Right lobe of liver (tissue), 6 donors: Measurements from ENCODE around the gene FZD1. TPM values are rescaled to one million over a fixed set of nuclear protein-coding genes. Genes with fewer than 3 reads are reported as not detected.
A peak's percentile ranks its signal among the peaks of the same experiment; 100 is the strongest.

Source experiments
- ATAC-seq, 4 donors: fragments of 200-7000 bp; cut with Tn5 transposase; one replicate each; pipeline ENCODE4 v1.9.1; 2020; ENCODE audit warnings: mild to moderate bottlenecking in 4 of 4, moderate library complexity in 4 of 4
- DNase-seq, 3 donors: peaks; one replicate each; pipeline ENCODE4 v3.0.0-alpha.2; 2020
- H3K27ac ChIP-seq, 3 donors: fragments of 200-600 bp; one replicate each; pipeline ENCODE4 v1.8.0; 2022
- H3K27me3 ChIP-seq, 2 donors: fragments of 200-600 bp; one replicate each; pipeline ENCODE4 v1.8.0; 2022
- H3K36me3 ChIP-seq, 4 donors: fragments of 200-600 bp; sonication (generic) in 1 of 4; one replicate each; pipeline versions ENCODE4 v1.5.1 to v1.8.0; 2017 to 2022; ENCODE audit warnings: control low read depth in 1 of 4
- H3K4me1 ChIP-seq, 4 donors: fragments of 200-600 bp; sonication (generic) in 1 of 4; one replicate each; pipeline versions ENCODE4 v1.5.1 to v1.8.0; 2017 to 2022; ENCODE audit warnings: control low read depth in 1 of 4
- H3K4me3 ChIP-seq, 3 donors: fragments of 200-600 bp; one replicate each; pipeline ENCODE4 v1.8.0; 2022
- H3K9me3 ChIP-seq, 4 donors: fragments of 200-600 bp; sonication (generic) in 1 of 4; one replicate each; pipeline versions ENCODE4 v1.5.1 to v1.8.0; 2017 to 2022; ENCODE audit warnings: control low read depth in 1 of 4
- POLR2A ChIP-seq: fragments of 450-650 bp; IDR thresholded peaks from one replicate; pipeline ENCODE4 v1.6.1; 2017; ENCODE audit warnings: antibody characterized with exemption, mild to moderate bottlenecking
- WGBS: methylation state at CpG from one replicate; pipeline ENCODE4 v1.1.6; 2018; ENCODE audit warnings: low coverage, low lambda C conversion rate; ENCODE audit not compliant: insufficient coverage; ENCODE audit errors: missing lambda C conversion rate; 5-methylcytosine and 5-hydroxymethylcytosine counted together
- intact Hi-C, 2 donors: fragments of 100-400 bp; cut with DNase I; formaldehyde crosslinking; loops; one replicate each; pipeline versions ENCODE4 v1.11.2 to v1.14.1; 2022
- total RNA-seq, 6 experiments: library from RNA; depleted of rRNA in 2 of 6; stranded (reverse); fragments of >200 nt in 2 of 6; fragmentation: NEBNext Ultra II Directional in 3 of 6; extraction: Animal tissue kit (Norgen Biotek cat#: 25700) in 3 of 6; gene quantifications; one replicate each; pipeline versions ENCODE4 v1.1.0 to v1.2.4, GENCODE V29; 2016 to 2023
- TF ChIP-seq, protein P1 (sequence below), 4 donors: fragments of 200-600 bp in 3 of 4; fragments of 450-650 bp in 1 of 4; IDR thresholded peaks; one replicate each; pipeline versions ENCODE4 v1.5.1 to v1.8.0; 2016 to 2022; ENCODE audit warnings: antibody characterized with exemption in 4 of 4, mild to moderate bottlenecking in 2 of 4
- donor health status: DM: no; HTN: yes; CAD: no.
- donor health status: DM: no; HTN: no; CAD: no.
- donor health status: DM: no; HTN: no; CAD: no.
- donor health status: DM: no; HTN: yes; CAD: no.
- donor health status: DM: no; HTN: yes; CAD: no.

The FZD1 gene
- total RNA-seq, 6 experiments from 2014 or later, result 1.3 to 2.6 (median 1.6) TPM

DNA sequence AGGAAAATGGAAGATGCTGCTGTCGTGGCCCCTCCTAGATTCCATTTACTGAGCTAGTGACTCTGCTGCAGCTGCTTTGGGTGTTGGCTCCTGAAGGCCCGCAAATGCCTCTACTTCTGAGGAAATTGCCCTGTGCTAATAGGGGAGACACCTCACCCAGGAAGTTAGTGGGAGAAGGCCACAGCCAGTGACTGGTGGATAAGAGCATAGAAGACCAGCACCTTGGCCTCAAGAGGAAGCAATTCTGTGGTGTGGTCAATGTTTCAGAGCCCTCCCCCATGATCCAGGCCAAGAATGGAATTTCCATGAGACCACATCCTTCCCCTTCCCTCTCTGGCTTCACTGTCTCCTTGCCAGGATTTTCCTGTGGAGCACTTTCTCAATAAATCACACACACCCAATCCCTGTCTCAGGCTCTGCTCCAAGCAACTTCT, 25.0 kb upstream of the FZD1 start:
- Histone ChIP-seq H3K9me3 (no peaks in the 10 kb centered on the region), H3K27me3 (no peaks in the 10 kb centered on the region), H3K27ac (no peak overlapping the region), H3K4me3 (no peak overlapping the region), H3K4me1 (peaks cover 0 to 17% (median 7%) of the 10 kb centered on the region in 4 donors), H3K36me3 (no peaks in the 10 kb centered on the region)
- peak in 2 of 4 donors; percentile 22 to 23 for ATAC-seq
- WGBS, result no CpG with 5 or more reads among the region's 2 CpGs
- intact Hi-C loops, result no loop called here
- TF ChIP-seq, protein P1, sequence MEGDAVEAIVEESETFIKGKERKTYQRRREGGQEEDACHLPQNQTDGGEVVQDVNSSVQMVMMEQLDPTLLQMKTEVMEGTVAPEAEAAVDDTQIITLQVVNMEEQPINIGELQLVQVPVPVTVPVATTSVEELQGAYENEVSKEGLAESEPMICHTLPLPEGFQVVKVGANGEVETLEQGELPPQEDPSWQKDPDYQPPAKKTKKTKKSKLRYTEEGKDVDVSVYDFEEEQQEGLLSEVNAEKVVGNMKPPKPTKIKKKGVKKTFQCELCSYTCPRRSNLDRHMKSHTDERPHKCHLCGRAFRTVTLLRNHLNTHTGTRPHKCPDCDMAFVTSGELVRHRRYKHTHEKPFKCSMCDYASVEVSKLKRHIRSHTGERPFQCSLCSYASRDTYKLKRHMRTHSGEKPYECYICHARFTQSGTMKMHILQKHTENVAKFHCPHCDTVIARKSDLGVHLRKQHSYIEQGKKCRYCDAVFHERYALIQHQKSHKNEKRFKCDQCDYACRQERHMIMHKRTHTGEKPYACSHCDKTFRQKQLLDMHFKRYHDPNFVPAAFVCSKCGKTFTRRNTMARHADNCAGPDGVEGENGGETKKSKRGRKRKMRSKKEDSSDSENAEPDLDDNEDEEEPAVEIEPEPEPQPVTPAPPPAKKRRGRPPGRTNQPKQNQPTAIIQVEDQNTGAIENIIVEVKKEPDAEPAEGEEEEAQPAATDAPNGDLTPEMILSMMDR (IDR thresholded peaks at IDR 0.05), result no peak
- no peak for TF ChIP-seq POLR2A
- DNase-seq, result no peak

DNA sequence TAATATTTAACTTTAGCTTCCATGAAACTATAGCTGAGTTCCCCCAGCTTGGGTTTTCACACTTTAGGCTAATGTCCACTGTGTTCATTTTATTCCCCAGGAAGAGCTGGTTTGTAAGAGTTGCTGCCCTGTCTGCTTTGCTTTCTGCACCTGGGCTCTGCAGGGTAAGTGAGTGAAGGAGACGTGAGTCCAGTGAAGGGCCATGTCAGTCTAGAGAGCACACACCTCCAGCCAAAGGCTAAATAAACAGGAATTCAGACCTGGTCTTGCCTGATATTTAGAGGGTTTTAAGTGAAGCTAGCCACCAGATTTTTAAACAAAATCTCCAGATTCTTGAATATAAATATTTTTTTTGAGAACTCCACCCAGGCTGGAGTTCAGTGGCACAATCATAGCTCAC, 24.5 kb upstream of the FZD1 start:
- H3K4me3 ChIP-seq, result no peak overlapping the region
- H3K4me1 ChIP-seq, result peaks cover 0 to 17% (median 7%) of the 10 kb centered on the region in 4 donors
- 36% methylated on average over 1 of the region's 1 CpG for WGBS
- no peaks in the 10 kb centered on the region for H3K9me3 ChIP-seq
- H3K27ac ChIP-seq, result no peak overlapping the region
- peak; percentile 77 to 84 (median 82) for ATAC-seq
- intact Hi-C loops, result no loop called here
- no peaks in the 10 kb centered on the region for H3K36me3 ChIP-seq
- no peak for DNase-seq
- H3K27me3 ChIP-seq, result no peaks in the 10 kb centered on the region
- TF ChIP-seq, protein P1 (IDR thresholded peaks at IDR 0.05), result no peak
- no peak for TF ChIP-seq POLR2A

DNA sequence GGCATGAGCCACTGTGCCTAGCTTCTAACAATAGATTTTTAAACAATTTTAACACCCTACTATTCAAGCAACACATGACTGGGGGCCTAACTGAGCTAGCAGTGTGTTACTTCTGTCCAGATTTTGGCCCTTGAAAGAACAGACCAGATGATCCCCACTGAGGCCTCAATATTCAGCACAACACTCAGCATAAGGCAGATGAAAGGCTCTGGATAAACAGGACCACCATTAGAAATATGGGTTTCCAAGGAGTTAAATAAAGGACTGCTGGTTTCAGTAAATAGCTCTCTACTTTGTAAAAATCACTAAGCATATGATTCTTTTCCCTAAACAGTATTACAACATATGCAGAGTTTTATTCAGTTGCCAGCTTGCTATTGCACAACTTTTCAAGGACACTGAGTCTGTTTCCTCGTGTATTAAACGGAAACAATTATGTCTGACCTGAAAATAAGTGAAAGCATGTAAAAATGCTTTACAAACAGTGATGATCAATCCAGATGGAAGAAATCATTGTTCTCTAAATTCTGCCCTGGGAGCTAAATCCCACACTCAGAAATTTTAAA, 23.8 kb upstream of the FZD1 start:
- DNase-seq (no peak), ATAC-seq (peak; percentile 36 to 87 (median 82))
- 10% methylated on average over 2 of the region's 2 CpGs for WGBS

DNA sequence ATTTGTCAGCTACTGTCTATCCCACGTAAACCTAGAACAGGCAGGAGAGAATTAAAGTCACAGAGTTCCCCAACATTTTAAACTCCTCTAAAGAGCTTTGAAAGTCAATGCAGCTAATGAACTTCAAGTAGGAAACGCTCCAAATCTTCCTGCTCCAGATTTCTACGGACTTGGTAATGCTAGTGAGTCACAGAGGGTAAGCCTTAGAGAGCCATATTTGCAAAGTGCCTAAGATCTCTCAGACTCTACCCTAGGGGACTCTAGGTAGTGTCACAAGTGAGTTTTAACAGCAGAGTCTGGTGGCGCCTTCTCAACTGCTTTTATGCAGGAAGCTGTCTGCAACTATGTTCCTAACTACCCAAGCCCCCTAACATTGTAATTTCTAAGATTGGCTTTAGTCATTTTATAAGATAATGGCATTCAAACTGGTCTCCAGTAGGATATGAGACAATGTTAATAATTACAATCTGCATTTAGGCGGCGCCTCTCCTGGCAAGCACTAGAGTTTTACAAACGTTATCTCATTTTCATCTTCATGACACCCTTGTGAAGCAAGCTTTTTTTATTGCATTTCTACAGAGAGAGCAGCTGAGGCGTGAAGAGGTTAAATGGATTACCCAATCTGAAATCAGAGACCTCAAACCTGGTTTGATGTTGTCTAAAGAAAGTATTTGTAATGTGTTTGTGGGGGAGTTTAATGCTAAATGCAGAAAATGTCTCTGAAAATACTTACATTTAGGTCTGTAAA, 22.0 kb upstream of the FZD1 start:
- no peak for TF ChIP-seq POLR2A
- TF ChIP-seq, protein P1 (IDR thresholded peaks at IDR 0.05), result no peak
- 79% methylated on average over 8 of the region's 8 CpGs for WGBS

More for the DNA sequence above, 23.8 kb upstream of the FZD1 start:
- H3K4me1 ChIP-seq, result peaks cover 0 to 17% (median 7%) of the 10 kb centered on the region in 4 donors
- no peak overlapping the region for H3K4me3 ChIP-seq
- no peaks in the 10 kb centered on the region for H3K27me3 ChIP-seq
- intact Hi-C loops, result no loop called here
- TF ChIP-seq, protein P1 (IDR thresholded peaks at IDR 0.05), result no peak
- TF ChIP-seq POLR2A, result no peak
- H3K9me3 ChIP-seq, result no peaks in the 10 kb centered on the region
- H3K27ac ChIP-seq, result no peak overlapping the region
- no peaks in the 10 kb centered on the region for H3K36me3 ChIP-seq

More for the DNA sequence above, 22.0 kb upstream of the FZD1 start:
- intact Hi-C loops, result no loop called here
- ATAC-seq (no peak), DNase-seq (no peak)
- no peaks in the 10 kb centered on the region for H3K9me3 ChIP-seq
- H3K4me3 ChIP-seq, result no peak overlapping the region
- no peak overlapping the region for H3K27ac ChIP-seq
- peaks cover 0 to 17% (median 7%) of the 10 kb centered on the region in 4 donors for H3K4me1 ChIP-seq
- H3K36me3 ChIP-seq, result no peaks in the 10 kb centered on the region
- no peaks in the 10 kb centered on the region for H3K27me3 ChIP-seq
